ENCODE data around the gene TM9SF4.
"Not testable (repeated sequence)": the region's sequence is repeated elsewhere in the genome, so short reads cannot be mapped to it uniquely, and the experiment has no call there.

The TM9SF4 gene

GRCh38 chr20:32165836-32166545 lies 56.5 kb downstream of the TM9SF4 start:
- no peak overlapping the region for H3K4me3 ChIP-seq (ENCODE audit: control insufficient read depth, low read depth, low read length)
- DNase-seq (ENCODE audit: low read depth), result no peak
- TF ChIP-seq, protein P1, sequence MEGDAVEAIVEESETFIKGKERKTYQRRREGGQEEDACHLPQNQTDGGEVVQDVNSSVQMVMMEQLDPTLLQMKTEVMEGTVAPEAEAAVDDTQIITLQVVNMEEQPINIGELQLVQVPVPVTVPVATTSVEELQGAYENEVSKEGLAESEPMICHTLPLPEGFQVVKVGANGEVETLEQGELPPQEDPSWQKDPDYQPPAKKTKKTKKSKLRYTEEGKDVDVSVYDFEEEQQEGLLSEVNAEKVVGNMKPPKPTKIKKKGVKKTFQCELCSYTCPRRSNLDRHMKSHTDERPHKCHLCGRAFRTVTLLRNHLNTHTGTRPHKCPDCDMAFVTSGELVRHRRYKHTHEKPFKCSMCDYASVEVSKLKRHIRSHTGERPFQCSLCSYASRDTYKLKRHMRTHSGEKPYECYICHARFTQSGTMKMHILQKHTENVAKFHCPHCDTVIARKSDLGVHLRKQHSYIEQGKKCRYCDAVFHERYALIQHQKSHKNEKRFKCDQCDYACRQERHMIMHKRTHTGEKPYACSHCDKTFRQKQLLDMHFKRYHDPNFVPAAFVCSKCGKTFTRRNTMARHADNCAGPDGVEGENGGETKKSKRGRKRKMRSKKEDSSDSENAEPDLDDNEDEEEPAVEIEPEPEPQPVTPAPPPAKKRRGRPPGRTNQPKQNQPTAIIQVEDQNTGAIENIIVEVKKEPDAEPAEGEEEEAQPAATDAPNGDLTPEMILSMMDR (IDR thresholded peaks at IDR 0.05; ENCODE audit: control insufficient read depth, insufficient read depth, low read depth, low read length, missing control alignments), result no peak

GRCh38 chr20:32167552-32167951 lies 58.0 kb downstream of the TM9SF4 start:
- H3K4me3 ChIP-seq (ENCODE audit: control insufficient read depth, low read depth, low read length), result no peak overlapping the region
- DNase-seq (ENCODE audit: low read depth), result no peak
- TF ChIP-seq, protein P1 (IDR thresholded peaks at IDR 0.05; ENCODE audit: control insufficient read depth, insufficient read depth, low read depth, low read length, missing control alignments), result no peak

DNA sequence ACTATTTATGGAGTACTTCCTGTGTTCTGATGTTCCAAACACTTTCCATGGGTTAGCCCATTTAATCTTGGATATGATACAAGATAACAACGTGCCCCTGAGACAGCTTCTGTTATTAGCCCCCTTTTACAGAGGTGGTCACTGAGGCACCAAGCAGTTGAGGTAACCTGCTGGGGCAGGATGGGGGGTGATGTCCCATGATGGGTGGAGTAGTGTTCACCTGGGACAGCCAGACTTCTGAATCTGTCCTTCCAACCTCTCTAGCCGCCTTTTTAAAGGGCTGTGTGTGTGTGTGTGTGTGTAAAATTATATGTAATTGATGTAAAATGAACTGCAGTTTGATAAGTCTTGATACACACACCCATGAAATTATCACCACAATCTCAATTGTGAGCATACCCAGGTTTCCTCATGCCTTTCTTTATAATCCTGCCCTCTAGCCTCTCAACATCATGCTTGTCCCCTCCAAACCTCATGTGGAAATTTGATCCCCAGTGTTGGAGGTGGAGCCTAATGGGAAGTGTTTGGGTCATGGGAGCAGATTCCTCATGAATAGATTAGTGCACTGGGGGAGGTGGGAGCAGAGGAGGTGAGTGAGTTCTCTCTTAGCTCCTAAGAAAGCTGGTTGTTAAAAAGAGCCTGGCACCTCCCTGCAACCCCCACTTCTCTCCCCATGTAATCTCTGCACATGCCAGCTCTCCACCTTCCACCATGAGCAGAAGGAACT lies 58.8 kb downstream of the TM9SF4 start:
- DNase-seq (ENCODE audit: low read depth), result no peak
- no peak overlapping the region for H3K4me3 ChIP-seq (ENCODE audit: control insufficient read depth, low read depth, low read length)
- TF ChIP-seq, protein P1 (IDR thresholded peaks at IDR 0.05; ENCODE audit: control insufficient read depth, insufficient read depth, low read depth, low read length, missing control alignments), result no peak

DNA sequence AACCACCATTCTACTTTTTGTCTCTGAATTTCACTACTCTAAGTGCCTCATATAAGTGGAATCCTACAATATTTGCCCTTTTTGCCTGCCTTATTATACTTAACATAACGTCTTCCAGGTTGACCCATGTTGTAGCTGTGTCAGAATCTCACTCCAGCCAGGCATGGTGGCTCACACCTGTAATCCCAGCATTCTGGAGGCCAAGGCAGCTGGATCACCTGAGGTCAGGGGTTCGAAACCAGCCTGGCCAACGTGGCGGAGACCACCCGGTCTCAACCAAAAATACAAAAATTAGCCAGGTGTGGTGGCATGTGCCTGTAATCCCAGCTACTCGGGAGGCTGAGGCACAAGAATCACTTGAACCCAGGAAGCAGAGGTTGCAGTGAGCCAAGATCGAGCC lies 68.2 kb downstream of the TM9SF4 start:
- not testable (repeated sequence) for DNase-seq (ENCODE audit: low read depth); H3K4me3 ChIP-seq (ENCODE audit: control insufficient read depth, low read depth, low read length)

- no peak for DNase-seq (ENCODE audit: low read depth)
- H3K4me3 ChIP-seq (ENCODE audit: control insufficient read depth, low read depth, low read length), result no peak overlapping the region
- TF ChIP-seq, protein P1 (IDR thresholded peaks at IDR 0.05; ENCODE audit: control insufficient read depth, insufficient read depth, low read depth, low read length, missing control alignments), result no peak
These were observed 70.0 kb downstream of the TM9SF4 start for GRCh38 chr20:32179515-32179914.

- H3K4me3 ChIP-seq (ENCODE audit: control insufficient read depth, low read depth, low read length), result no peak overlapping the region
- TF ChIP-seq, protein P1 (IDR thresholded peaks at IDR 0.05; ENCODE audit: control insufficient read depth, insufficient read depth, low read depth, low read length, missing control alignments), result no peak
- no peak for DNase-seq (ENCODE audit: low read depth)
These were observed 70.4 kb downstream of the TM9SF4 start for GRCh38 chr20:32179934-32180333.

- no peak overlapping the region for H3K4me3 ChIP-seq (ENCODE audit: control insufficient read depth, low read depth, low read length)
- TF ChIP-seq, protein P1 (IDR thresholded peaks at IDR 0.05; ENCODE audit: control insufficient read depth, insufficient read depth, low read depth, low read length, missing control alignments), result no peak
These were observed 72.1 kb downstream of the TM9SF4 start for GRCh38 chr20:32181606-32182005.

More at GRCh38 chr20:32181606-32182005, 72.1 kb downstream of the TM9SF4 start:
- DNase-seq (ENCODE audit: low read depth), result no peak
